Activated CD4-positive, alpha-beta T cell treated with anti-CD3 and anti-CD28 coated beads for 36 hours (primary cell): ENCODE data around the gene PLAAT1. TPM values are rescaled to one million over a fixed set of nuclear protein-coding genes. Genes with fewer than 3 reads are reported as not detected.
A peak's percentile ranks its signal among the peaks of the same experiment; 100 is the strongest.

Experiments used
- ATAC-seq: fragments of 200-7000 bp; cut with Tn5 transposase; one replicate; pipeline ENCODE4 v1.10.0; 2021; ENCODE audit warnings: mild to moderate bottlenecking, moderate library complexity
- CTCF ChIA-PET: fragments of 350-600 bp; sonication (Branson Sonifier 250); formaldehyde crosslinking; loops from one replicate; lab custom pipeline; 2021; ENCODE audit warnings: antibody characterized with exemption; lab: Charles Lee
- POLR2A ChIA-PET: fragments of 350-600 bp; sonication (Branson Sonifier 250); formaldehyde crosslinking; loops from one replicate; lab custom pipeline; 2021; ENCODE audit warnings: antibody characterized with exemption, inconsistent platforms; lab: Charles Lee
- DNase-seq: peaks from one replicate; pipeline ENCODE4 v3.0.0-alpha.2; 2020
- H3K27ac Mint-ChIP-seq: one replicate; pipeline ENCODE4 v1.8.0; 2021; ENCODE audit warnings: mixed read lengths
- H3K27me3 Mint-ChIP-seq: one replicate; pipeline ENCODE4 v1.8.0; 2021; ENCODE audit warnings: mixed read lengths
- H3K36me3 Mint-ChIP-seq: one replicate; pipeline ENCODE4 v1.8.0; 2021; ENCODE audit warnings: low read depth, mixed read lengths
- H3K4me1 Mint-ChIP-seq: one replicate; pipeline ENCODE4 v1.8.0; 2021; ENCODE audit warnings: mixed read lengths
- H3K4me3 Mint-ChIP-seq: one replicate; pipeline ENCODE4 v1.8.0; 2021; ENCODE audit warnings: mild to moderate bottlenecking, moderate library complexity, mixed read lengths
- H3K9me3 Mint-ChIP-seq: one replicate; pipeline ENCODE4 v1.8.0; 2021; ENCODE audit warnings: low read depth, mixed read lengths
- intact Hi-C, 2 experiments: fragments of 100-400 bp; cut with DNase I in 1 of 2; cut with micrococcal nuclease in 1 of 2; formaldehyde crosslinking; loops; one replicate each; pipeline versions ENCODE4 v1.14.2 to v1.15.1; 2022 to 2024; cut with DNase I, micrococcal nuclease
- total RNA-seq, 2 experiments: library from RNA; stranded (reverse); gene quantifications; one replicate each; pipeline ENCODE4 v1.2.3, GENCODE V29; 2021

The PLAAT1 gene
- total RNA-seq: under 1 TPM in 1 of 2 experiments, not detected in 1; 0.30 TPM

DNA sequence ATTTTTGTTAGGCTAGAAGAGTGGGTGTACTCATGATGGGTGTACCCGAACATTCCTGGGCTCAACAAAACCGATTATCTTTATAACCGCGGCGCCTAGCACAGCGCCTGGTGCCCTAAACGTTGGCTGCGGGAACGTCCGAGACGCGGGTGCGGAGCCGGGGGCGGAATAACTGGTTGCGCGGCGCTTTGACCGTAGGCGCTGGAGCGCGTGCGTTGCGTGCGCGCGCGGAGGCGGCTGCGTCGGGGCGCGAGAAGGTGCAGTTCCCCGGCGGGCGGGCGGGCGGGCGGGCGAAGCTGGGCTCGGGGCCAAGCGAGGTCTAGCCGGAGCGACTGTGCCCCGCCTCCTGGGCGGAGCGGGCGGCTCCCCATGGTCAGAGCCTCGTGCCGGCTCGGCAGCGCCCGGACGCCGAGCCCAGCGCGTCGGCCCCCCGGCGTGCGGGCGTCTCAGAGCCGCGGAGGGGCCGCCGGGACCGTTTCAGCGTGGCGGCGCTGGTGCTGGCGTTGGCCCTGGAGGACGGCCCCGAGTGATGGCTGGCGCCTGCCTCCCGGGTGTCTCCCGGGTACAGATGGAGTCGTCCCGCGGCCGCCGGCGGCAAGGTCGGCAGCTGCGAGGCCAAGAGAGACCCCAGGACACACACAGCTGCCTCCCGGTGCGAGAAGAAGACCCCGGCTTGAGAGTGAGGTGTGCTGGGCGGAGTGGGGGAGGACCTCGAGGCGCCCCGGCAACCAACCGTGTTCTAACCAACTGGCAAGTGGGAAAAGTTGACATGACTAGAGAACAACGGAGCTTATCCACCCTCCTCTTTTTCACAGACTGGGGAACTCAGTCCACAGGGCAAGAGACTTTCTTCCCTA is at the start of gene PLAAT1:
Gene PLAAT1, plus strand, starts transcription at position 373 of the 857 bp plus-strand sequence. CDS start 14,429 bp downstream, outside the sequence.
- ATAC-seq (peak; percentile 79), DNase-seq (peak; percentile 56)
- CTCF ChIA-PET: no interaction called here
- peak within 1 kb of the TSS; percentile 51 for H3K4me3 Mint-ChIP-seq
- peaks cover 2% of the 10 kb centered on the region for H3K4me1 Mint-ChIP-seq
- POLR2A ChIA-PET: no interaction called here
- intact Hi-C loops: no loop called here
- H3K36me3 Mint-ChIP-seq: no peaks in the 10 kb centered on the region
- peaks cover 35% of the 10 kb centered on the region for H3K27me3 Mint-ChIP-seq
- H3K27ac Mint-ChIP-seq: no peak within 1 kb of the TSS
- H3K9me3 Mint-ChIP-seq: no peaks in the 10 kb centered on the region

DNA sequence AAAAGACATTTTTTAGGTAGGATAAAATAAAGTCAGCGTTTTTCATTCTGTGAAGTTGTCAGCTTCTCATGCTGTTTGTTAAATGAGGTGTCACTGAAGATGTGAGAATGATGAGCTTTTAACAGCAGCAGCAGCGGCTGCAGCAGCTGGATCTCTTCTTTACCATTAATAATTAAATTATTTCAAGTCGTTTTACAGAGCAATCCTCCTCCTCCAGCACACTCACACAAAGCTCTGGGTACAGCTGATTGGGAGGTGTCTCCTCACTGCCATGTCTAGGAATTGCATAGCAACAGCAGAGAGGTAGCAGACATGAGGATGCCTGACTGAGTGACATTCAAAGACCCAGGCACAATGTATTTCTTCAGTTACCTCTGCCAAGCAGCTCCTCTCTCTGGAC is 46.7 kb upstream of the PLAAT1 start:
- Mint-ChIP-seq H3K9me3 (no peaks in the 10 kb centered on the region), H3K4me3 (no peak overlapping the region), H3K4me1 (no peaks in the 10 kb centered on the region), H3K36me3 (no peaks in the 10 kb centered on the region), H3K27me3 (peaks cover 7% of the 10 kb centered on the region), H3K27ac (no peak overlapping the region)
- no peak for DNase-seq
- intact Hi-C loops: no loop called here
- CTCF ChIA-PET: no interaction called here
- ATAC-seq: no peak
- POLR2A ChIA-PET: no interaction called here

DNA sequence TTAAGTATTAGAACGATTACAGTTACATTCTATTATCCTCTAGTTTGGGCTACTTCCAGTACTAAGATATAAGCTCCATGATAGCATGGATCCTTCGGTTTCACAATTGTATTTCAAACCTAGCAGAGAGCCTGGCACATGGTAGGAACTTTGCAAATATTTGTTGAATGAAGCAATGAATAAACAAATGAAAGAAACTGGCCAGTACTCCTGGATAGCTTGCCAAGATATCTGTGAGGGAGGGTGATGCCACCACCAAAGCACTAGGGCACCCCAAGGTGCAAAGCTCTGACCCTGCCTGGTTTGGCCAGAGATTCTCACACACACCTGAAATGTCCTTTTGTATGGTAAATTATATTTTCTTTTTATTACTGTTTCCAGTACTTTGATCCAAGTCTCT is 44.3 kb upstream of the PLAAT1 start:
- DNase-seq (no peak), ATAC-seq (no peak)
- no peak overlapping the region for H3K27ac Mint-ChIP-seq
- H3K4me3 Mint-ChIP-seq: no peak overlapping the region
- ChIA-PET POLR2A (no interaction called here), CTCF (no interaction called here)
- no peaks in the 10 kb centered on the region for H3K4me1 Mint-ChIP-seq
- H3K27me3 Mint-ChIP-seq: peaks cover 5% of the 10 kb centered on the region
- H3K36me3 Mint-ChIP-seq: no peaks in the 10 kb centered on the region
- intact Hi-C loops: no loop called here
- no peaks in the 10 kb centered on the region for H3K9me3 Mint-ChIP-seq

DNA sequence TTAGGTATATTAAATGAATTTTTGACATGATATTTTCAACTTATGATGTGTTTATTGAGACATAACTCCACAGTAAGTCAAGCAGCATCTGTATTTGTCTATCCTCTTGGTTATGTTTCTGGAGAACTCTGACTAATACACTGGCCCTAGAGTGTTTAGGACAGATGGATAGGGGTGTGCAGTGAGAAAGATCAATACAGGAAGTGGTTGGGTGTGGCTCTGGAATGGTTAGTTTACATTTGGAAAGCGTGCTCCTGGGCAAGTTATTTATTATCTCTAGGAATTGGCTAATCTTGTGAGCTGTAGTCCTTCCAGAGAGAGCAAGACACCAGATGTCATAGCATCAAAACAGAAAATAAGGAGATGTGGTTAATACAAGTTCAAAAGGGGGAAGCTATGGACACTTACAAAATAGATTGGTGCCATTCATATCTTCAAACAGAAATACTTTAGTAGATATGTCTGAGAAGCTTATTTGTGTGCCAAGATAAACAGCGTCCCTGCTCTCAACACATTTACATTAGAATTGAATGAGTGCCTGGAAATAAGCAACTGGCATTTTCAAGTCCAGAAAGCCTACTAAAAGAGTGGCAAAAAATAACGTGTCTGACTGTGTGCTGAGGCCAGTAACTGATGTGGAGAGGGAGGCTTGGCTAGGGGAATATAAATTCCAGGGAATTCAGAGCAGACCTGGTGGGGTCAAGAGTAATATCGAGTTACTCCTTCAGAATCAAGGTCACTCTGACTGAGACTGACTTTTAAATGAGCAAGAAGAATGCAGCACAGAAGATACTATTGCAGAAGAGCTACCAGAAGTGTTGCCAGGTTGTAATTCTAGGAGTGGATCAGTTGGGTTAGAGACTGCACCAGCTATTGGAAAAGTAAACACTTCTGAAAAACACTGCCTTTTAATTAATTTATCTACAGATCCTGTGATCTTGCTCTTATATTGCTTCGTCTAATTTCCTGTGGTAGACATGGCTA is 33.4 kb upstream of the PLAAT1 start:
- H3K4me1 Mint-ChIP-seq: no peaks in the 10 kb centered on the region
- H3K27me3 Mint-ChIP-seq: peaks cover 1% of the 10 kb centered on the region
- H3K4me3 Mint-ChIP-seq: no peak overlapping the region
- ChIA-PET CTCF (interaction anchor here (0.6 kb wide), 1 partner anchor 614 kb away, joined by 3 read pairs; no protein-coding TSS in a partner anchor), POLR2A (no interaction called here)
- intact Hi-C loops: no loop called here
- no peak for ATAC-seq
- no peak for DNase-seq
- H3K9me3 Mint-ChIP-seq: no peaks in the 10 kb centered on the region
- no peak overlapping the region for H3K27ac Mint-ChIP-seq
- H3K36me3 Mint-ChIP-seq: no peaks in the 10 kb centered on the region

DNA sequence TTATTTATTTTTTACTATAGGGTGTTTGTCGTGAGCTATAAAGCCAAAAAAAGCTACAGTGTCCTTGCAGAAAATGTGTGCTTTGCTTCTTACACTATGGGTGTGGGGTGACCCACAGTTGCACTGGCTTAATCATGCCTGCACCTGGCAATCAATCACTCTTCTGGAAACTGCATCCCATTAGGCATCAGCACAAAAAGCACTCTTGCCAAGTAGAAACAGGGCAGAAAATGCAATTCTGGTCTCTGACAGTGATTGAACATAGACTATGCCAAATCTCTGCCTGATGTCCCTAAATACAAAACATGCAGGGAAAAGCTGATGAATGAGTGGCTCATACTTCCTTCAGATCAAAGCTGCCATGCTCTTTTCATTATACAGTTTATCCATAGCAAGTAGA is 30.4 kb upstream of the PLAAT1 start:
- intact Hi-C loops: no loop called here
- Mint-ChIP-seq H3K27me3 (peaks cover 3% of the 10 kb centered on the region), H3K36me3 (no peaks in the 10 kb centered on the region), H3K4me3 (no peak overlapping the region), H3K9me3 (no peaks in the 10 kb centered on the region), H3K27ac (no peak overlapping the region), H3K4me1 (no peaks in the 10 kb centered on the region)
- ATAC-seq (no peak), DNase-seq (no peak)
- CTCF ChIA-PET: interaction anchor here (0.8 kb wide), 1 partner anchor 28 kb away, joined by 3 read pairs; no protein-coding TSS in a partner anchor
- POLR2A ChIA-PET: no interaction called here

DNA sequence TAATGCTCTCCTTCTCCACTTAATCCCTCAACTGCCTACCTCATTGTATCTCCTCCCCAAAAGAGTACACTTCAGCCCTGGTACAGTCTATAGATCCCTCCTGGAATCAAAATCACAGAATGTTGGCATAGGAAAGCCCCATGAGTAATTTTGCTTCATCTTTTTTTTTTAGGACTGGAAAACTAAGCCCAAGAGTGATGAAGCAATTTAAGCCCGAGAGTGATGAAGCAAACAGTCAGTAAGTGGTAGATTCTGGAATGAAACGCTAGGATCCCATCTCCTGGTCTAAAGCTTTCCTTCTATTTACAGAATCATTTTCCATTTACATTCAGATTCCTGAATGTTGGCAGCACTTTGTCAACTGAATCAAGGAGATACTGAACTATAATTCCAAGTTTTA is 29.8 kb upstream of the PLAAT1 start:
- Mint-ChIP-seq H3K4me3 (no peak overlapping the region), H3K27ac (no peak overlapping the region), H3K9me3 (no peaks in the 10 kb centered on the region), H3K4me1 (no peaks in the 10 kb centered on the region), H3K27me3 (peaks cover 3% of the 10 kb centered on the region), H3K36me3 (no peaks in the 10 kb centered on the region)
- intact Hi-C loops: no loop called here
- ChIA-PET CTCF (no interaction called here), POLR2A (no interaction called here)
- DNase-seq (no peak), ATAC-seq (no peak)

DNA sequence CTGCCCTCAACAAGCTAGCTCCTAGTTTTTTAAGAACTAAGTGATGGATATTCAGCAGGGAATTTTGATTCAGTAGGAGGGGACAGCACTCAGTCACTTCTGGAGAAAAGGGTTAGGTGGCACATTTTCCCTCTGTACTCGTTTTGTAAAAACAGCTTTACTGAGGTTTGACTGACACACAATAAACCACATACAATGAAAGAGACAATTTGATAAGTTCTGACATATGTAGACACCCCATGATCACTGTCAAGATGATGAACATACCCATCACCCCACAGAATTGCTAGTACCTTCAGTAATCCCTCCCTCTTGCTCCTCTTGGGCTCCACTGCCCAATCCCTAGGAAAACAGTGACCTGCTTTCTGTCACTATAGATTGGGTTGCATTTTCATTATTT is 29.0 kb upstream of the PLAAT1 start:
- Mint-ChIP-seq H3K4me3 (no peak overlapping the region), H3K27ac (no peak overlapping the region), H3K27me3 (peaks cover 4% of the 10 kb centered on the region), H3K9me3 (no peaks in the 10 kb centered on the region), H3K4me1 (no peaks in the 10 kb centered on the region), H3K36me3 (no peaks in the 10 kb centered on the region)
- intact Hi-C loops: no loop called here
- CTCF ChIA-PET: no interaction called here
- POLR2A ChIA-PET: no interaction called here
- ATAC-seq (no peak), DNase-seq (no peak)

DNA sequence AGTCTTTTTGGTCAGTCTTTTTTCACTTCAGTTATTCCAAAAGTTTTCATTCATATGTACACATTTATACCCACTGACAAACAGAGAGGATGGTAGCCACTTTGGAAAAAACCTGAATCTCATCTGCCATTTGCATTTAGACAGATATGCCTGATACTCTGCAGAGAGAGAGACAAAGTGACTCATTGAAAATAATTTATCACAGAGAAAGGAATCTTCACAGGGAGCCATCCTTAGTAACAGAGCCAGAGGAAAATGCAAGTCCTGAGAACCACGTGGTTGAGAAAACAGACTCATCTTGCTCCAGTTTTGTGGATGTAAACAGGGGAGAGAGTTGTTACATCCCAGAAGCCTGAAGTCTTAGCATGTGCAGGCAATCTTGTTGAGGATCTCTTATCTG is 28.2 kb upstream of the PLAAT1 start:
- no peak overlapping the region for H3K4me3 Mint-ChIP-seq
- no peaks in the 10 kb centered on the region for H3K9me3 Mint-ChIP-seq
- POLR2A ChIA-PET: no interaction called here
- intact Hi-C loops: no loop called here
- H3K27me3 Mint-ChIP-seq: peaks cover 4% of the 10 kb centered on the region
- ATAC-seq: no peak
- no peak for DNase-seq
- H3K27ac Mint-ChIP-seq: no peak overlapping the region
- no peaks in the 10 kb centered on the region for H3K4me1 Mint-ChIP-seq
- CTCF ChIA-PET: no interaction called here
- H3K36me3 Mint-ChIP-seq: no peaks in the 10 kb centered on the region

DNA sequence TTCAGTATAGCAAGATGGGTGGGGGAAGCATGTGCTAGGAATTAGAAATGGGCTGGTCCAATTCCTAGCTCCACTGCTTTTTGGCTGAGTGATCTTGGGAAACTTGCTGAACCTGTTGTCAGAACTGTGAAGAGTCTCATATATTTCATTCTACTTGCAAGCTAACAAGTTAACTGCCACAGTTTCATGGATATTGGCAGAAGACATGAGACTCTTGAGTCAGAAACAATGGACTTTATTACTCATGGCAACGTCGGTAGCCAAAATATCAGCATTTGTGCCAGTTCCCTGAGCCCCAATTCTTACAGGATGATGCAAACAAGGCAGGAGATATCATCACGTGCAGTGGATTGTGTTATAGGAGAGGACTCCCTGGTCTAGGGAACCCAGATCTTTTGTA is 26.6 kb upstream of the PLAAT1 start:
- POLR2A ChIA-PET: no interaction called here
- peaks cover 5% of the 10 kb centered on the region for H3K27me3 Mint-ChIP-seq
- CTCF ChIA-PET: no interaction called here
- DNase-seq (no peak), ATAC-seq (no peak)
- intact Hi-C loops: no loop called here
- no peak overlapping the region for H3K4me3 Mint-ChIP-seq
- H3K9me3 Mint-ChIP-seq: no peaks in the 10 kb centered on the region
- no peaks in the 10 kb centered on the region for H3K36me3 Mint-ChIP-seq
- H3K27ac Mint-ChIP-seq: no peak overlapping the region
- no peaks in the 10 kb centered on the region for H3K4me1 Mint-ChIP-seq

DNA sequence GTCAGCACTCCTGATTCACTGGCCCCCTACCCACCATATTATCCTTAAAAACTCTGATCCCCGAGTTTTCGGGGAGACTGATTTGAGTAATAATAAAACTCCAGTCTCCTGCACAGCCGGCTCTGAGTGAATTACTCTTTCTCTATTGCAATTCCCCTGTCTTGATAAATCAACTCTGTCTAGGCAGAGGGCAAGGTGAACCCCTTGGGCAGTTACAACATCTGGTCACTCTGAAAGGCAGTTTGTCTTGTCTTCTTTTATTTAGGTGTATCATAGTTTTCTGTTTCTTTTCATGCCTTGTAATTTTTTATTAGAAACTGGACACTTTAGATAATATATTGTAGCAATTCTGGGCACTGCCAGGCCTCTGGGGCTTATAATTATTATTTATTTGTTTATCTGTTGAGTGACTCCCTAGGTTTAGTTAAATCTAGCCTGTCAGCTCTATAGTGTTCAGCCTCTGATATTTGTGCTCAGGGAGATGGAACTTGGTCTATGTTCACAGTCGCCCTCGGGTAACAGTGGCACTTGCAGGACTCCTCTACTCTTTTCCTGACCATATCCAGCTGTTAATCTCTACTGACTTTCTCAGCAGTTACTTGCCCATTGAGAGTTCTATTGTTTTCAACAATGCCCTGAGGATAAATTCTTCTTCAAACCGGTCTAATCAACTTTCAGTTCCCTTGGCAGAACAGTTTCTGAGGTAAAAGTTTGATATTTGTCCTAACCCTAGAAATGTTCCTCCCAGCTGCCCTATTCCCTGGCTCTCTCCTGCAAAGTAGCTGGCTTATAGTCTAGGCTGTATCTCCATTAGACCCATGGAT is 15.5 kb upstream of the PLAAT1 start:
- no peak overlapping the region for H3K4me3 Mint-ChIP-seq
- ATAC-seq (no peak), DNase-seq (no peak)
- CTCF ChIA-PET: interaction anchor here (0.6 kb wide), 1 partner anchor 789 kb away, joined by 3 read pairs; no protein-coding TSS in a partner anchor
- intact Hi-C loops: no loop called here
- peaks cover 14% of the 10 kb centered on the region for H3K27me3 Mint-ChIP-seq
- no peaks in the 10 kb centered on the region for H3K36me3 Mint-ChIP-seq
- POLR2A ChIA-PET: no interaction called here
- H3K27ac Mint-ChIP-seq: no peak overlapping the region
- no peaks in the 10 kb centered on the region for H3K9me3 Mint-ChIP-seq
- no peaks in the 10 kb centered on the region for H3K4me1 Mint-ChIP-seq

DNA sequence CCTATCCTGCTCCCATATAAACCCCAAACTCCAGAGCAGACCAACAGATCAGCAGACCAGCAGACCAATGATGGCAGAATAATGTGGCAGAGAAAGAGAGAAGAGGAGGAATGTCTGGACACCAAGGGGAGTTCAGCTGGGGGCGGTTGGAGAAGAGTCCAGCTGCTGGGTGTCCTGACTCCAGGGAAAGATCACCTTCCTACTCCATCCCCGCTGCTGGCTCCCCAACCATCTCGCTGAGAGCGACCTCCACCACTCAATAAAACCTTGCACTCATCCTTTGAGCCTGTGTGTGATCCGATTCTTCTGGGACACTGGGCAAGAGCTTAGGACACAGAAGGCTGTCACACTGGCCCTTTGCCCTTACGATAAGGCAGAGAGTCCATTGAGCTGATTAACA is 12.8 kb upstream of the PLAAT1 start:
- no peaks in the 10 kb centered on the region for H3K4me1 Mint-ChIP-seq
- ATAC-seq: no peak

More for the DNA sequence above, 12.8 kb upstream of the PLAAT1 start:
- ChIA-PET CTCF (no interaction called here), POLR2A (no interaction called here)
- peaks cover 14% of the 10 kb centered on the region for H3K27me3 Mint-ChIP-seq
- intact Hi-C loops: no loop called here
- no peak overlapping the region for H3K27ac Mint-ChIP-seq
- H3K4me3 Mint-ChIP-seq: no peak overlapping the region
- DNase-seq: no peak
- no peaks in the 10 kb centered on the region for H3K9me3 Mint-ChIP-seq
- H3K36me3 Mint-ChIP-seq: no peaks in the 10 kb centered on the region
